Measurements from ENCODE around the gene TMEM120A. TPM values are rescaled to one million over a fixed set of nuclear protein-coding genes. Genes with fewer than 3 reads are reported as not detected.
A peak's percentile ranks its signal among the peaks of the same experiment; 100 is the strongest.

Gene TMEM120A
- polyA plus RNA-seq, 3 donors, result 65.5 to 79.9 (median 76.1) TPM

DNA sequence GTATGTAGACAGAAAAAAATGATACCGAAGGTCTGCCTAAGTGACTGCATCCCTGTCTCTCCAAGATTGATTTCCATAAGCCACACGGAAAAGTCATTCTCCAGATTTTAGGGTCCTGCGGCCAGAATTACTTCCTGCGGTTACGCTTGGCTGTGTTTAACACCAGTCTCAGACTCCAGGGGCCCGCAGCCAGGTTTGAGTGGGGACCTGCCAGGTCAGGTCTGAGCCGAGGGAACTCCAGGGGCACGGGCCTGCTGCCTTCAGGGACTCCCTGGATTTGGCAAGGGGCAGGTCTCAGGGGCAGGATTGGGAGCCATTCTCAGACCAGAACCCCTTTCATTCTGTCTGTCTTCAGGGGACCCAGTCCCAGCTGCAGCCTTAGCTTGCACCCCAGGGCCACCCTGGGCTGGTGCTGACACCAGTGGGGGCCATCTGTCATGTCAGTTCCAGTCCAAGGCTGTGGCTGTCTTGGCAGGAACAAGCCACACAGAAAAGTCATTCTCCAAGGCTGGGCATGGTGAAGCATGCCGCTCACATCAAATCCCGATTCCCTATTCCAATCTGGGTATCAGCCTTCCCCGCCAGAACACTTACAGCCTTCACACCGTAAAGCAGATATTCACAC, 39.0 kb downstream of the TMEM120A start:
- H3K4me3 ChIP-seq (replicated peaks in 1 of 3; ENCODE audit: low read depth in 2 of 3, low read length in 3 of 3), result no peak overlapping the region
- H3K9me3 Mint-ChIP-seq, result peaks cover 0 to 3% (median 0%) of the 10 kb centered on the region in 7 donors

DNA sequence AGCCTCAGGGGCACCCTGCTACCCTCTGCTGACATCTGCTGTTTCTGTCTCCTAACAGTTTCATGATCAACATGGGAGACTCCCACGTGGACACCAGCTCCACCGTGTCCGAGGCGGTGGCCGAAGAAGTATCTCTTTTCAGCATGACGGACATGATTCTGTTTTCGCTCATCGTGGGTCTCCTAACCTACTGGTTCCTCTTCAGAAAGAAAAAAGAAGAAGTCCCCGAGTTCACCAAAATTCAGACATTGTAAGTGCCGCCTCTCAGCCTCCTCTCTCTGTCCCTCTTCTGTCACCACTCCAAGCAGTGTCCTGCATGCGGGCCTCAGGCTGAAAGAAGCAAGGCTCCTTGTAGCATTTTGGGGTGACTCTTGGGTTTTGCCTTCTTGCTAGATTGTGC, 40.5 kb downstream of the TMEM120A start:
- Histone ChIP-seq H3K79me2 (ENCODE audit: insufficient read depth, low read length) (peaks cover 16% of the 10 kb centered on the region), H3K9ac (ENCODE audit: insufficient read depth, low read length, poor library complexity, severe bottlenecking) (peak overlapping the region; percentile 55), H3K4me1 (ENCODE audit: control insufficient read depth in 1 of 2, insufficient read depth in 2 of 2, low read length in 2 of 2) (peaks cover 56 to 64% of the 10 kb centered on the region in 2 donors), H2AFZ (ENCODE audit: insufficient read depth, low read depth, low read length, poor library complexity, severe bottlenecking) (peak overlapping the region; percentile 72), H4K20me1 (ENCODE audit: insufficient read depth, low read length) (peaks cover under 1% of the 10 kb centered on the region), H3K9me3 (replicated peaks in 1 of 2; ENCODE audit: control insufficient read depth in 1 of 2, insufficient read depth in 1 of 2, low read length in 2 of 2) (no peaks in the 10 kb centered on the region), H3K4me2 (replicated peaks; ENCODE audit: extremely low read depth, low read length, poor library complexity, severe bottlenecking) (peak overlapping the region; percentile 69), H3K27ac (ENCODE audit: low read depth in 1 of 2, low read length in 2 of 2) (peak overlapping the region; percentile 79 to 91), H3K36me3 (replicated peaks in 1 of 2; ENCODE audit: control insufficient read depth in 1 of 2, insufficient read depth in 2 of 2, low read length in 2 of 2) (peaks cover 28 to 40% of the 10 kb centered on the region in 2 donors), H3K27me3 (ENCODE audit: control insufficient read depth in 2 of 2, insufficient read depth in 2 of 2, low read length in 2 of 2) (no peaks in the 10 kb centered on the region), H3K4me3 (replicated peaks in 1 of 3; ENCODE audit: low read depth in 2 of 3, low read length in 3 of 3) (peak overlapping the region in 1 of 3 experiments; percentile 46)
- Mint-ChIP-seq H3K9me3 (peaks cover 0 to 3% (median 0%) of the 10 kb centered on the region in 7 donors), H3K36me3 (peaks cover 31 to 52% of the 10 kb centered on the region in 2 donors), H3K27ac (peak overlapping the region; percentile 92 to 98 (median 97)), H3K27me3 (ENCODE audit: low read depth in 3 of 3) (peaks cover 0 to 4% (median 0%) of the 10 kb centered on the region in 3 donors), H3K4me3 (peak overlapping the region; percentile 20 to 86), H3K4me1 (peaks cover 62% of the 10 kb centered on the region)
- WGBS (ENCODE audit: insufficient coverage), result 4% methylated on average over 9 of the region's 11 CpGs
- DNase-seq, result peak; percentile 66 to 78 (median 71)
- TF ChIP-seq, protein P1, sequence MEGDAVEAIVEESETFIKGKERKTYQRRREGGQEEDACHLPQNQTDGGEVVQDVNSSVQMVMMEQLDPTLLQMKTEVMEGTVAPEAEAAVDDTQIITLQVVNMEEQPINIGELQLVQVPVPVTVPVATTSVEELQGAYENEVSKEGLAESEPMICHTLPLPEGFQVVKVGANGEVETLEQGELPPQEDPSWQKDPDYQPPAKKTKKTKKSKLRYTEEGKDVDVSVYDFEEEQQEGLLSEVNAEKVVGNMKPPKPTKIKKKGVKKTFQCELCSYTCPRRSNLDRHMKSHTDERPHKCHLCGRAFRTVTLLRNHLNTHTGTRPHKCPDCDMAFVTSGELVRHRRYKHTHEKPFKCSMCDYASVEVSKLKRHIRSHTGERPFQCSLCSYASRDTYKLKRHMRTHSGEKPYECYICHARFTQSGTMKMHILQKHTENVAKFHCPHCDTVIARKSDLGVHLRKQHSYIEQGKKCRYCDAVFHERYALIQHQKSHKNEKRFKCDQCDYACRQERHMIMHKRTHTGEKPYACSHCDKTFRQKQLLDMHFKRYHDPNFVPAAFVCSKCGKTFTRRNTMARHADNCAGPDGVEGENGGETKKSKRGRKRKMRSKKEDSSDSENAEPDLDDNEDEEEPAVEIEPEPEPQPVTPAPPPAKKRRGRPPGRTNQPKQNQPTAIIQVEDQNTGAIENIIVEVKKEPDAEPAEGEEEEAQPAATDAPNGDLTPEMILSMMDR (IDR thresholded peaks at IDR 0.05), result no peak
- intact Hi-C loops (cut with micrococcal nuclease), result loop anchor here (5.0 kb wide), 2 partner anchors 37 to 282 kb away; partner anchors contain the start of gene POR (in 1 of the 2)

More for the DNA sequence above, 39.0 kb downstream of the TMEM120A start:
- H3K27me3 ChIP-seq (ENCODE audit: control insufficient read depth in 2 of 2, insufficient read depth in 2 of 2, low read length in 2 of 2), result no peaks in the 10 kb centered on the region
- no peak for DNase-seq
- over 99% methylated on average over 9 of the region's 12 CpGs for WGBS (ENCODE audit: insufficient coverage)
- H3K4me3 Mint-ChIP-seq, result no peak overlapping the region
- H3K79me2 ChIP-seq (ENCODE audit: insufficient read depth, low read length), result peaks cover 3% of the 10 kb centered on the region
- peaks cover 8% of the 10 kb centered on the region for H4K20me1 ChIP-seq (ENCODE audit: insufficient read depth, low read length)
- H3K27ac ChIP-seq (ENCODE audit: low read depth in 1 of 2, low read length in 2 of 2), result no peak overlapping the region
- peak overlapping the region in 2 of 7 donors; percentile 18 to 27 for H3K27ac Mint-ChIP-seq
- no peak overlapping the region for H2AFZ ChIP-seq (ENCODE audit: insufficient read depth, low read depth, low read length, poor library complexity, severe bottlenecking)
- intact Hi-C loops (cut with micrococcal nuclease), result loop anchor here in 1 of 2 donors (5.0 kb wide), 1 partner anchor 38 kb away; the partner anchor contains the start of gene POR
- peaks cover 45 to 52% of the 10 kb centered on the region in 2 donors for H3K4me1 ChIP-seq (ENCODE audit: control insufficient read depth in 1 of 2, insufficient read depth in 2 of 2, low read length in 2 of 2)
- peaks cover 47% of the 10 kb centered on the region for H3K4me1 Mint-ChIP-seq
- H3K36me3 ChIP-seq (replicated peaks in 1 of 2; ENCODE audit: control insufficient read depth in 1 of 2, insufficient read depth in 2 of 2, low read length in 2 of 2), result peaks cover 31 to 52% of the 10 kb centered on the region in 2 donors
- H3K27me3 Mint-ChIP-seq (ENCODE audit: low read depth in 3 of 3), result peaks cover 0 to 2% (median 0%) of the 10 kb centered on the region in 3 donors
- H3K9ac ChIP-seq (ENCODE audit: insufficient read depth, low read length, poor library complexity, severe bottlenecking), result no peak overlapping the region
- H3K36me3 Mint-ChIP-seq, result peaks cover 42 to 56% of the 10 kb centered on the region in 2 donors
- TF ChIP-seq, protein P1 (IDR thresholded peaks at IDR 0.05), result no peak
- H3K9me3 ChIP-seq (replicated peaks in 1 of 2; ENCODE audit: control insufficient read depth in 1 of 2, insufficient read depth in 1 of 2, low read length in 2 of 2), result no peaks in the 10 kb centered on the region
- H3K4me2 ChIP-seq (replicated peaks; ENCODE audit: extremely low read depth, low read length, poor library complexity, severe bottlenecking), result no peak overlapping the region

All from CD14-positive monocyte (primary cell).